Calu3 (cell line): ENCODE results near the gene POPDC2. TPM values are rescaled to one million over a fixed set of nuclear protein-coding genes. Genes with fewer than 3 reads are reported as not detected.

Experiments
- Bru-seq: library from RNA; stranded (reverse); fragments of 400-500 nt; gene quantifications from one replicate; lab custom pipeline; 2021; lab: Mats Ljungman, UMichigan
- BruChase-seq, 2 experiments: library from RNA; stranded (reverse); fragments of 400-500 nt; gene quantifications; one replicate each; lab custom pipeline; 2021; lab: Mats Ljungman, UMichigan
- BruUV-seq: library from RNA; stranded (reverse); fragments of 400-500 nt; replicated peaks from 2 replicates; lab custom pipeline; 2021; lab: Mats Ljungman, UMichigan
- CTCF ChIA-PET: fragments of 300-600 bp; sonication (Branson Sonifier 250); formaldehyde crosslinking; loops from one replicate; lab custom pipeline; 2022; ENCODE audit warnings: antibody characterized with exemption; lab: Charles Lee
- DNase-seq: peaks from one replicate; pipeline ENCODE4 v3.0.0; 2022
- H3K27ac Mint-ChIP-seq: one replicate; pipeline ENCODE4 v1.8.0; 2022; ENCODE audit warnings: mixed read lengths; ENCODE audit not compliant: unreplicated experiment
- H3K27me3 Mint-ChIP-seq: one replicate; pipeline ENCODE4 v1.8.0; 2022; ENCODE audit warnings: mixed read lengths; ENCODE audit not compliant: unreplicated experiment
- H3K36me3 Mint-ChIP-seq: one replicate; pipeline ENCODE4 v1.8.0; 2022; ENCODE audit warnings: mild to moderate bottlenecking, moderate library complexity, mixed read lengths; ENCODE audit not compliant: insufficient read depth, unreplicated experiment
- H3K4me1 Mint-ChIP-seq: one replicate; pipeline ENCODE4 v1.8.0; 2022; ENCODE audit warnings: mild to moderate bottlenecking, low read depth, mixed read lengths; ENCODE audit not compliant: unreplicated experiment
- H3K4me3 Mint-ChIP-seq: one replicate; pipeline ENCODE4 v1.8.0; 2022; ENCODE audit warnings: mild to moderate bottlenecking, low read depth, moderate library complexity, mixed read lengths; ENCODE audit not compliant: unreplicated experiment
- H3K9me3 Mint-ChIP-seq: one replicate; pipeline ENCODE4 v1.8.0; 2022; ENCODE audit warnings: low read depth, mixed read lengths; ENCODE audit not compliant: unreplicated experiment
- CTCF ChIP-seq: fragments of 200-600 bp; IDR thresholded peaks from one replicate; pipeline ENCODE4 v1.8.0; 2022; ENCODE audit warnings: antibody characterized with exemption; ENCODE audit not compliant: unreplicated experiment
- intact Hi-C: fragments of 100-400 bp; cut with micrococcal nuclease; formaldehyde crosslinking; loops from one replicate; pipeline ENCODE4 v1.10.0; 2022; ENCODE audit not compliant: unreplicated experiment
- long read RNA-seq: library from polyadenylated mRNA; stranded (forward); transcript quantifications from one replicate; pipeline ENCODE4 v2.0.0, GENCODE V29; 2022
- total RNA-seq: library from RNA; stranded (reverse); gene quantifications from 2 replicates; pipeline ENCODE4 v1.2.3, GENCODE V29; 2022

Gene POPDC2
- total RNA-seq: 0.80 and 1.0 TPM in 2 replicates
- percentile 35 among the genes with signal in this experiment for Bru-seq, nascent RNA
- percentile 32 among the genes with signal in this experiment for BruChase-seq, experiment 1, labeled RNA remaining after a 6-hour chase
- BruChase-seq, experiment 2, labeled RNA remaining after a 2-hour chase: percentile 32 among the genes with signal in this experiment
- long read RNA-seq, partial matches to known transcripts: 0 of 5 reads
- long read RNA-seq, other reads (novel, unspliced or antisense): 5 of 5 reads

GRCh38 chr3:119660474-119661440 lies at the start of gene POPDC2:
Gene POPDC2 (minus strand): TSS chr3:119660589. CDS start chr3:119660423, 166 bp downstream.
- no peak within 1 kb of the TSS for H3K4me3 Mint-ChIP-seq
- CTCF ChIA-PET: no interaction called here
- intact Hi-C loops: no loop called here
- no peaks in the 10 kb centered on the region for H3K36me3 Mint-ChIP-seq
- H3K27me3 Mint-ChIP-seq: no peaks in the 10 kb centered on the region
- DNase-seq: no peak
- no peaks in the 10 kb centered on the region for H3K9me3 Mint-ChIP-seq
- BruUV-seq: no TSS peak
- H3K4me1 Mint-ChIP-seq: no peaks in the 10 kb centered on the region
- H3K27ac Mint-ChIP-seq: no peak within 1 kb of the TSS
- TF ChIP-seq CTCF: no peak

DNA sequence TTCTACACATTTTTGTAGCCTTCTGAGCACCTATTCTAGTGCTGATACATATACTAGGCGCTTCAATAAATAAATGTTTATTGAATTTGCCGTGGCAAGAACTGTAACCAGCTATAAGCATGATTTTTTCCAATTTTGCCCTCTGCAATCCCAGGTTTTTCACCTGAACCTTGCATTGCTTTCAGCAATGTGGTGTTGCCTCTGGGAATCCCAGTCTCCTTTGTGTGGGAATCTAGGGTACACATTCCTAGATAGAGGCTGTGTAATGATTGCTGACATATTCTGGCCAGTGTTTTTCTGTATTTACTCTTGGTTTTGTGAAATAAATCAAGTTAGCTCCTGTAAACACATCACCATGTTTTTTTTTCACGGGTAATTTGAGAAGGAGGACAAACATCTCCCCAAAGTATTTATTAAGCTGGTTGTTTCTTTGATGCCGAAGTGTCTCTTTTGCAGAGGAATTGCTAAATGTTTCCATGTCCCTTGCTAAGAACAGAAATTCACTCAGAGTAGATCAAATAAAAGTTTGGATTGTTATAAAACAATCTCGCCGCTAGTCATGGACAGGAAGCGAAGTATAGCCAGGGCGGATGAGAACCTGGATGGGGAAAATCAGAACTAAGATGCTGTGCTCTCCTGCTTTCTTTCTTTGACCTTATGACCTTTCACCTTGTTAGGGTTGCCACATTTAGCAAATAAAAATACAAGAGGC lies 43.6 kb upstream of the POPDC2 start:
- H3K4me1 Mint-ChIP-seq: peaks cover 14% of the 10 kb centered on the region
- CTCF ChIA-PET: no interaction called here
- intact Hi-C loops: no loop called here
- H3K36me3 Mint-ChIP-seq: peaks cover 15% of the 10 kb centered on the region
- TF ChIP-seq CTCF: no peak
- H3K9me3 Mint-ChIP-seq: peaks cover 3% of the 10 kb centered on the region
- no TSS peak for BruUV-seq
- peak overlapping the region; percentile 65 for H3K4me3 Mint-ChIP-seq
- H3K27me3 Mint-ChIP-seq: no peaks in the 10 kb centered on the region
- DNase-seq: no peak
- no peak overlapping the region for H3K27ac Mint-ChIP-seq

- no TSS peak for BruUV-seq
- peak within 1 kb of the TSS; percentile 65 for H3K4me3 Mint-ChIP-seq
- peaks cover 15% of the 10 kb centered on the region for H3K36me3 Mint-ChIP-seq
- H3K27ac Mint-ChIP-seq: no peak within 1 kb of the TSS
- CTCF ChIA-PET: interaction anchor here (0.5 kb wide), 1 partner anchor 203 kb away, joined by 3 read pairs; no protein-coding TSS in a partner anchor
- peaks cover 3% of the 10 kb centered on the region for H3K9me3 Mint-ChIP-seq
- TF ChIP-seq CTCF: no peak
- peaks cover 14% of the 10 kb centered on the region for H3K4me1 Mint-ChIP-seq
- intact Hi-C loops: no loop called here
- H3K27me3 Mint-ChIP-seq: no peaks in the 10 kb centered on the region
- peak; percentile 94 for DNase-seq
Measured at GRCh38 chr3:119702530-119703527, 42.4 kb upstream of the POPDC2 start, which contains the start of gene CFAP91. Gene CFAP91 (plus strand): TSS chr3:119703022. CDS start chr3:119703099, 77 bp downstream.
